Measurements from ENCODE around the gene CBLB. TPM values are rescaled to one million over a fixed set of nuclear protein-coding genes. Genes with fewer than 3 reads are reported as not detected.

Gene CBLB
- total RNA-seq, 1 experiment from 2014 or later, result 26.2 TPM

DNA sequence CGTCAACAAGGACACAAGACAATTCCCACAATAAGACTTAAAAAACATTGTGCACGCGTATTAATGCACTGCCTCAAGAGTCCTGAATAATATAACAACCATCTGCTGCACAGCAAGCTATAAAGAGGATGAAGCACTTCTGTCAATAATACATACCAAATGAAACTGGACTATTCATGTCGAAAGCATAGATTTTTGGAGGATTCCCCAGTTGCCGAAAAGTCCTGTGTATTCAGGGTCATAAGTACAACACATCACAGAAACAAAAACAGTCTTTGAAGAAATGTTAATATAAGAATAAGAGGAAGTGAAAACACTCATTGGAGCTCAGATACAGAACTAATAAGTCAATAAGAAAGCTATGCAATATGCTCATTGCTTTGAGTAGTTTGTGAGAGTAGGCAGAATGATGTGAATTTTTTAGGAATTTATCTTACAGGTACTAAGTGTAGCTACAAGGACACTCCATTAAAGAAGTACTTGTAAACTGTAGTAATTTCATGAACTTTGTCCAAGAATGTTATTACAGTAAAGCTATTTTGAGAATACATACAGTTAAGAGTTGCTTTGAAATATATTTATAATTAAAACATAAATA, 31.6 kb downstream of the CBLB start:
- no peaks in the 10 kb centered on the region for H3K36me3 Mint-ChIP-seq (ENCODE audit: insufficient read depth, unreplicated experiment)
- TF ChIP-seq, protein P1, sequence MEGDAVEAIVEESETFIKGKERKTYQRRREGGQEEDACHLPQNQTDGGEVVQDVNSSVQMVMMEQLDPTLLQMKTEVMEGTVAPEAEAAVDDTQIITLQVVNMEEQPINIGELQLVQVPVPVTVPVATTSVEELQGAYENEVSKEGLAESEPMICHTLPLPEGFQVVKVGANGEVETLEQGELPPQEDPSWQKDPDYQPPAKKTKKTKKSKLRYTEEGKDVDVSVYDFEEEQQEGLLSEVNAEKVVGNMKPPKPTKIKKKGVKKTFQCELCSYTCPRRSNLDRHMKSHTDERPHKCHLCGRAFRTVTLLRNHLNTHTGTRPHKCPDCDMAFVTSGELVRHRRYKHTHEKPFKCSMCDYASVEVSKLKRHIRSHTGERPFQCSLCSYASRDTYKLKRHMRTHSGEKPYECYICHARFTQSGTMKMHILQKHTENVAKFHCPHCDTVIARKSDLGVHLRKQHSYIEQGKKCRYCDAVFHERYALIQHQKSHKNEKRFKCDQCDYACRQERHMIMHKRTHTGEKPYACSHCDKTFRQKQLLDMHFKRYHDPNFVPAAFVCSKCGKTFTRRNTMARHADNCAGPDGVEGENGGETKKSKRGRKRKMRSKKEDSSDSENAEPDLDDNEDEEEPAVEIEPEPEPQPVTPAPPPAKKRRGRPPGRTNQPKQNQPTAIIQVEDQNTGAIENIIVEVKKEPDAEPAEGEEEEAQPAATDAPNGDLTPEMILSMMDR (IDR thresholded peaks at IDR 0.05; ENCODE audit: unreplicated experiment), result no peak
- no TSS peak for BruUV-seq (replicated peaks)
- no peak for DNase-seq
- intact Hi-C loops (cut with micrococcal nuclease; ENCODE audit: unreplicated experiment), result no loop called here
- no peak overlapping the region for H3K4me3 Mint-ChIP-seq (ENCODE audit: low read depth, unreplicated experiment)
- CTCF ChIA-PET, result no interaction called here
- no peak overlapping the region for H3K27ac Mint-ChIP-seq (ENCODE audit: unreplicated experiment)
- H3K27me3 Mint-ChIP-seq (ENCODE audit: unreplicated experiment), result no peaks in the 10 kb centered on the region
- no peaks in the 10 kb centered on the region for H3K9me3 Mint-ChIP-seq (ENCODE audit: low read depth, unreplicated experiment)
- peaks cover 31% of the 10 kb centered on the region for H3K4me1 Mint-ChIP-seq (ENCODE audit: low read depth, unreplicated experiment)

DNA sequence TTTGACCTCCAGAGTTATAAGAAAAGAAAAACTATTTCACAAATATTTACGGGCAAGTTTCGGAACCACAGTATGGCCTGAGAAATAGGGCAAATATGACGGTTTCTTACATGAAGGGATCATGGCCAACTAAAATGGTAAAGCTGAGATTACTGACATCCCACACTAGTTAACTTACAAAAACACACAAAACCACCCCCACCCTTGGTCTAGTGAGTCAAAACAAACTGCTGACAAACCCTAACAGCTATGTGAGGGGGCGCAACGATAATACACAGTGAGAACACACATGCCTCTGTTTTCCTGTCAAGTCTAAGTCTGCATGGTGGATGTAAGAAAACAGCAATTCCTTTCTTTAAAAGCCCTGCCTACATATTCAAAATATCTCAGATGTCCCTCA, 32.3 kb downstream of the CBLB start:
- H3K9me3 Mint-ChIP-seq (ENCODE audit: low read depth, unreplicated experiment), result no peaks in the 10 kb centered on the region
- no peaks in the 10 kb centered on the region for H3K36me3 Mint-ChIP-seq (ENCODE audit: insufficient read depth, unreplicated experiment)
- H3K27ac Mint-ChIP-seq (ENCODE audit: unreplicated experiment), result no peak overlapping the region
- CTCF ChIA-PET, result no interaction called here
- no TSS peak for BruUV-seq (replicated peaks)
- H3K4me3 Mint-ChIP-seq (ENCODE audit: low read depth, unreplicated experiment), result no peak overlapping the region
- H3K27me3 Mint-ChIP-seq (ENCODE audit: unreplicated experiment), result no peaks in the 10 kb centered on the region
- TF ChIP-seq, protein P1 (IDR thresholded peaks at IDR 0.05; ENCODE audit: unreplicated experiment), result no peak
- peaks cover 31% of the 10 kb centered on the region for H3K4me1 Mint-ChIP-seq (ENCODE audit: low read depth, unreplicated experiment)
- no peak for DNase-seq
- intact Hi-C loops (cut with micrococcal nuclease; ENCODE audit: unreplicated experiment), result no loop called here

DNA sequence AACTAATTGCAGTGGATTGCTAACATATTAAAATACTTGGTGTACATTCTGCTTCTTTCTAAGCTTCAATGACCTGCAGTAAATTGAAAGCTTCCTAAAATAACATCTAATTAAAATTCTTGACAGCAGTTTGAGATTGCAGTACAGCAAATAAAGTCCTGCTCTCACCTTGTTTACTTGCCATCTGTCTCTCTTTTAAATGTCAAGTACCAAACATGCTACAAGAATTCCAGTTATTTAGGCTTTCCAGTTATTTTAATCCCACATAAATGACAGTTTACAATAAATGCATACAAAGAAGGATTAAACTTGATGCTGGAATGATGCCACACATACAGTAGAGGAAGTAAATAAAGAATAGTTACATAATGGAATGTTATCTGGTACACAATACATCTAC, 33.2 kb downstream of the CBLB start:
- Mint-ChIP-seq H3K4me3 (ENCODE audit: low read depth, unreplicated experiment) (no peak overlapping the region), H3K27me3 (ENCODE audit: unreplicated experiment) (no peaks in the 10 kb centered on the region), H3K9me3 (ENCODE audit: low read depth, unreplicated experiment) (no peaks in the 10 kb centered on the region), H3K4me1 (ENCODE audit: low read depth, unreplicated experiment) (peaks cover 31% of the 10 kb centered on the region), H3K27ac (ENCODE audit: unreplicated experiment) (no peak overlapping the region), H3K36me3 (ENCODE audit: insufficient read depth, unreplicated experiment) (no peaks in the 10 kb centered on the region)
- TF ChIP-seq, protein P1 (IDR thresholded peaks at IDR 0.05; ENCODE audit: unreplicated experiment), result no peak
- CTCF ChIA-PET, result no interaction called here
- no TSS peak for BruUV-seq (replicated peaks)
- intact Hi-C loops (cut with micrococcal nuclease; ENCODE audit: unreplicated experiment), result no loop called here
- DNase-seq, result no peak

DNA sequence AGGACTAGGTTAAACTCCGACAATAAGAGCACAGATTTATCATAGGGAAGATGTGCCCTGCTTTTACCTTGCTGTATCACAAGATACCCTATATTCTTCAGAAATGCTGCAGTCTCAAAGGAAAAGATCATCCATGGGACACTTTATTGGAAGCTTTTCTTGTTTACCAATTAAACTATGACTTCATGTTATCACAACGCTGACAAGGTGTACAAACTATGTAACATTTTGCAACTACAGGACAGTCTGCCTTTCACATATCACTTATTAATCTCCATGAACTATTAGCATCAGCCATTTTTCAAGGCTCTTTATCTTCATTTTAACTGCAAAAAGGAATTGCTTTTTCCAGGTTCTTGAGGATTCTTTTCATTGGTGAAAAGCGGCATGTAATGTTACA, 34.0 kb downstream of the CBLB start:
- Mint-ChIP-seq H3K4me1 (ENCODE audit: low read depth, unreplicated experiment) (peaks cover 31% of the 10 kb centered on the region), H3K4me3 (ENCODE audit: low read depth, unreplicated experiment) (no peak overlapping the region), H3K27ac (ENCODE audit: unreplicated experiment) (no peak overlapping the region), H3K27me3 (ENCODE audit: unreplicated experiment) (no peaks in the 10 kb centered on the region), H3K36me3 (ENCODE audit: insufficient read depth, unreplicated experiment) (no peaks in the 10 kb centered on the region), H3K9me3 (ENCODE audit: low read depth, unreplicated experiment) (no peaks in the 10 kb centered on the region)
- DNase-seq, result no peak
- intact Hi-C loops (cut with micrococcal nuclease; ENCODE audit: unreplicated experiment), result no loop called here
- TF ChIP-seq, protein P1 (IDR thresholded peaks at IDR 0.05; ENCODE audit: unreplicated experiment), result no peak
- CTCF ChIA-PET, result no interaction called here
- BruUV-seq (replicated peaks), result no TSS peak
